A673 (cell line): ENCODE measurements around the gene PHKB.

ENCODE experiments used
- EZH2 ChIP-seq: fragments of 200-600 bp; sonication (generic); IDR thresholded peaks from 2 replicates; pipeline ENCODE4 v1.6.1; 2017; ENCODE audit warnings: borderline replicate concordance, low read depth, mild to moderate bottlenecking, mixed read lengths, antibody characterized with exemption, low read length; ENCODE audit not compliant: poor library complexity, severe bottlenecking
- TF ChIP-seq, protein P1 (sequence below): fragments of 300-800, 200-600 bp; sonication (generic); conservative IDR thresholded peaks from 2 replicates; pipeline ENCODE4 v1.5.1; 2017; ENCODE audit warnings: low read depth, mild to moderate bottlenecking, antibody characterized with exemption, low read length, moderate library complexity, mixed read lengths

DNA sequence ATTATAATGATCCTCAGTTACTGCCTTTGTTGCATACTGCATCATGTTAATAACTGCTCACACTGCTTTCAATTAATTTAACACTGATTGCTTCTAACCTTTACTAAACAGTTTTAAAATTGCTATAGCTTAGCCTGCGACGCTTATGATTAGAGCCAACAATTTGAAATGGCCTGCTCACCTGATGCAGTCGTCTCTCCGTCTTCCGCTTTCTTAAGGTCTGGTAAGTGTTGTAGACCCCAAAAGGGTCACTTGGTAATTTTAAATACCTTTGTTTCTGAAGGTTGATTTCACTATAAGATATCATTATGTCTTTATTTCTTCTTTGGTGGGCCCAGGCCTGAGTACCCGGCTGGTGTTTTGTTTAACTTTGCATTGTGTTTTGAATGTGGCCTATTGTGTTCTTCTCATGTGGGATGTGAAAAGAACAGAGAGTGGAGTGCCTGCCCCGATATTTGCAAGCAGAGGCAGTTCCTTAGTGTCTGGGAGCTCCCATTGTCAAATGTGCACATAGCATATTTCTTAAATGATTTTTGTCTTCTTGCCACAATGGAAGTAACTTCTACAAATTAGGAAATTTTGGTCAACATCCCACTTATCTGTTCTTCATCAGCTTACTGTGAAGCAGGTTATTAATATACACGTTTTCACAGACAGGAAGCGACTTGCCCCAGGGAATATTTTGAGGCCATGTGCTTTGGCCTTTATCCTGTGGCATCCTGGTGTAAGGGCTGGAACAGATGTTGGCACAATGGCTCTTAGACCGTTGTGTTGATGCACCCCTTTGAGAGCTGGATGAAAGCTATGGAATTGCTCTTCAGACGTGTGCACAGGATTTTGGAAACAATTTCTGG lies 2.9 kb downstream of the PHKB start:
- TF ChIP-seq, protein P1, sequence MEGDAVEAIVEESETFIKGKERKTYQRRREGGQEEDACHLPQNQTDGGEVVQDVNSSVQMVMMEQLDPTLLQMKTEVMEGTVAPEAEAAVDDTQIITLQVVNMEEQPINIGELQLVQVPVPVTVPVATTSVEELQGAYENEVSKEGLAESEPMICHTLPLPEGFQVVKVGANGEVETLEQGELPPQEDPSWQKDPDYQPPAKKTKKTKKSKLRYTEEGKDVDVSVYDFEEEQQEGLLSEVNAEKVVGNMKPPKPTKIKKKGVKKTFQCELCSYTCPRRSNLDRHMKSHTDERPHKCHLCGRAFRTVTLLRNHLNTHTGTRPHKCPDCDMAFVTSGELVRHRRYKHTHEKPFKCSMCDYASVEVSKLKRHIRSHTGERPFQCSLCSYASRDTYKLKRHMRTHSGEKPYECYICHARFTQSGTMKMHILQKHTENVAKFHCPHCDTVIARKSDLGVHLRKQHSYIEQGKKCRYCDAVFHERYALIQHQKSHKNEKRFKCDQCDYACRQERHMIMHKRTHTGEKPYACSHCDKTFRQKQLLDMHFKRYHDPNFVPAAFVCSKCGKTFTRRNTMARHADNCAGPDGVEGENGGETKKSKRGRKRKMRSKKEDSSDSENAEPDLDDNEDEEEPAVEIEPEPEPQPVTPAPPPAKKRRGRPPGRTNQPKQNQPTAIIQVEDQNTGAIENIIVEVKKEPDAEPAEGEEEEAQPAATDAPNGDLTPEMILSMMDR, result no peak
- no peak for TF ChIP-seq EZH2
